ENCODE measurements around the gene CCND2. TPM values are rescaled to one million over a fixed set of nuclear protein-coding genes. Genes with fewer than 3 reads are reported as not detected.

The CCND2 gene
- total and polyA plus RNA-seq, 2 experiments from 2014 or later = 75.6 to 224 TPM

DNA sequence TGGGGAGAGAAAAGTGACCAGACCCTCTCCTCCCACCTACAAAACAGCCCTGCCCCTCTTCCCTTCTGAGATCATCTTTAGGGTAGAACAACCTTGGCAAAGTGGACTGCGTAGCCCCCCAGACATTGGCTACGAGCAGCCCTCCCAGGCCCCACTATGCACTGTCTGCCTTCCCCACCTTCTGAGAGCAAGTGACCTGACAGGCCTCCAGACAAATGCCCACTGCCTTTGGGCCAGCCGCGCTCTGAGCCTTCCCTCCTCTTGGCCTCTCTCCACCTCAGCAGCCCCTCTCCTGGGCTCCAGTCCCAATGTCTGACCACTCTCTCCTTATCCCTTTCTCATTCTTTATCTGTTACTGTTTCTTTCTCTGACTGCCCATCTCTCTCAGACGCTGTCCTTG is 46.5 kb upstream of the CCND2 start (continued):
- TF ChIP-seq CREB1 (CRISPR knock-in tag; IDR thresholded peaks at IDR 0.05; ENCODE audit: low read depth) (no peak), POLR2AphosphoS5 (IDR thresholded peaks at IDR 0.05; ENCODE audit: low read depth) (no peak), EZH2phosphoT487 (IDR thresholded peaks at IDR 0.05; ENCODE audit: unreplicated experiment) (no peak), ZNF114 (CRISPR knock-in tag; IDR thresholded peaks at IDR 0.05) (no peak), NANOG (IDR thresholded peaks at IDR 0.05; ENCODE audit: borderline replicate concordance) (no peak), ZNF331 (CRISPR knock-in tag; IDR thresholded peaks at IDR 0.05; ENCODE audit: low read depth) (no peak), STAT1 (IDR thresholded peaks at IDR 0.05; ENCODE audit: unreplicated experiment) (no peak), JUNB (IDR thresholded peaks at IDR 0.05; ENCODE audit: unreplicated experiment) (no peak)
- TF ChIP-seq, protein P1, sequence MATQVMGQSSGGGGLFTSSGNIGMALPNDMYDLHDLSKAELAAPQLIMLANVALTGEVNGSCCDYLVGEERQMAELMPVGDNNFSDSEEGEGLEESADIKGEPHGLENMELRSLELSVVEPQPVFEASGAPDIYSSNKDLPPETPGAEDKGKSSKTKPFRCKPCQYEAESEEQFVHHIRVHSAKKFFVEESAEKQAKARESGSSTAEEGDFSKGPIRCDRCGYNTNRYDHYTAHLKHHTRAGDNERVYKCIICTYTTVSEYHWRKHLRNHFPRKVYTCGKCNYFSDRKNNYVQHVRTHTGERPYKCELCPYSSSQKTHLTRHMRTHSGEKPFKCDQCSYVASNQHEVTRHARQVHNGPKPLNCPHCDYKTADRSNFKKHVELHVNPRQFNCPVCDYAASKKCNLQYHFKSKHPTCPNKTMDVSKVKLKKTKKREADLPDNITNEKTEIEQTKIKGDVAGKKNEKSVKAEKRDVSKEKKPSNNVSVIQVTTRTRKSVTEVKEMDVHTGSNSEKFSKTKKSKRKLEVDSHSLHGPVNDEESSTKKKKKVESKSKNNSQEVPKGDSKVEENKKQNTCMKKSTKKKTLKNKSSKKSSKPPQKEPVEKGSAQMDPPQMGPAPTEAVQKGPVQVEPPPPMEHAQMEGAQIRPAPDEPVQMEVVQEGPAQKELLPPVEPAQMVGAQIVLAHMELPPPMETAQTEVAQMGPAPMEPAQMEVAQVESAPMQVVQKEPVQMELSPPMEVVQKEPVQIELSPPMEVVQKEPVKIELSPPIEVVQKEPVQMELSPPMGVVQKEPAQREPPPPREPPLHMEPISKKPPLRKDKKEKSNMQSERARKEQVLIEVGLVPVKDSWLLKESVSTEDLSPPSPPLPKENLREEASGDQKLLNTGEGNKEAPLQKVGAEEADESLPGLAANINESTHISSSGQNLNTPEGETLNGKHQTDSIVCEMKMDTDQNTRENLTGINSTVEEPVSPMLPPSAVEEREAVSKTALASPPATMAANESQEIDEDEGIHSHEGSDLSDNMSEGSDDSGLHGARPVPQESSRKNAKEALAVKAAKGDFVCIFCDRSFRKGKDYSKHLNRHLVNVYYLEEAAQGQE (IDR thresholded peaks at IDR 0.05; ENCODE audit: unreplicated experiment) = no peak
- TF ChIP-seq, protein P2, sequence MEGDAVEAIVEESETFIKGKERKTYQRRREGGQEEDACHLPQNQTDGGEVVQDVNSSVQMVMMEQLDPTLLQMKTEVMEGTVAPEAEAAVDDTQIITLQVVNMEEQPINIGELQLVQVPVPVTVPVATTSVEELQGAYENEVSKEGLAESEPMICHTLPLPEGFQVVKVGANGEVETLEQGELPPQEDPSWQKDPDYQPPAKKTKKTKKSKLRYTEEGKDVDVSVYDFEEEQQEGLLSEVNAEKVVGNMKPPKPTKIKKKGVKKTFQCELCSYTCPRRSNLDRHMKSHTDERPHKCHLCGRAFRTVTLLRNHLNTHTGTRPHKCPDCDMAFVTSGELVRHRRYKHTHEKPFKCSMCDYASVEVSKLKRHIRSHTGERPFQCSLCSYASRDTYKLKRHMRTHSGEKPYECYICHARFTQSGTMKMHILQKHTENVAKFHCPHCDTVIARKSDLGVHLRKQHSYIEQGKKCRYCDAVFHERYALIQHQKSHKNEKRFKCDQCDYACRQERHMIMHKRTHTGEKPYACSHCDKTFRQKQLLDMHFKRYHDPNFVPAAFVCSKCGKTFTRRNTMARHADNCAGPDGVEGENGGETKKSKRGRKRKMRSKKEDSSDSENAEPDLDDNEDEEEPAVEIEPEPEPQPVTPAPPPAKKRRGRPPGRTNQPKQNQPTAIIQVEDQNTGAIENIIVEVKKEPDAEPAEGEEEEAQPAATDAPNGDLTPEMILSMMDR (conservative IDR thresholded peaks at IDR 0.05; ENCODE audit: low read depth in 2 of 2) = no peak

DNA sequence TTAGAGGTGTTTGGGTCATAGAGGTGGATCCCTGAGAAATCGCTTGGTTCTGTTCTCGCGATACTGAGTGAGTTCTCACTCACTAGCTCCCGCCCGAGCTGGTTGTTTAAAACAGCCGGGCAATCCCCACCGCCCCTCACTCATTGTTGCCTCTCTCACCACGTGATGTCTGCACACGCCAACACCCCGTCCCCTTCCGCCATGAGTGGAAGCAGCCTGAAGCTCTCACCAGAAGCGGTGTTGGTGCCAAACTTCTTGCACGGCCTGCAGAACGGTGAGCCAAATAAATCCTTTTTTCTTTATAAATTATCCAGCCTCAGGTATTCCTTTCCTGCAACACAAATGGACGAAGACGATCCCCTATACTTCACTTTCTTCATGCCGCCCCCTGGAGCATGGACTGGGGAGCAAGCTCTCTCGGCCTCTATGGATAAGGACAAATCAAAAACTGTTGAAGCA is 45.4 kb upstream of the CCND2 start:
- H3K27ac Mint-ChIP-seq = peak overlapping the region; percentile 37; the same call in 1 of the 2 replicates
- peaks cover 13% of the 10 kb centered on the region for H3K4me1 ChIP-seq (ENCODE audit: insufficient read depth)
- H2AFZ ChIP-seq = no peak overlapping the region
- H3K36me3 ChIP-seq (ENCODE audit: insufficient read depth) = no peaks in the 10 kb centered on the region; the same call in 1 of the 2 replicates
- H3K4me2 ChIP-seq = peak overlapping the region; percentile 65
- H3K9me3 Mint-ChIP-seq = no peaks in the 10 kb centered on the region; the same call in 2 of the 3 replicates
- peak; percentile 90 for ATAC-seq
- 0 out of 2 replicates have a peak, but pooled peaks cover 4% of the 10 kb centered on the region for H3F3A ChIP-seq (replicated peaks; ENCODE audit: low read depth)
- no peaks in the 10 kb centered on the region; the same call in 1 of the 2 replicates for H3K9me2 ChIP-seq (ENCODE audit: insufficient read depth)
- H3K36me3 Mint-ChIP-seq (ENCODE audit: low read depth) = no peaks in the 10 kb centered on the region
- H3K4me3 ChIP-seq = peak overlapping the region; percentile 49
- no peaks in the 10 kb centered on the region for H4K20me1 ChIP-seq (replicated peaks; ENCODE audit: insufficient read depth)
- H3K27me3 ChIP-seq (ENCODE audit: insufficient read depth) = no peaks in the 10 kb centered on the region
- H3K4me3 Mint-ChIP-seq = peak overlapping the region; percentile 47; the same call in 2 of the 3 replicates
- peak; percentile 91 for DNase-seq (ENCODE audit: low spot score)
- no peaks in the 10 kb centered on the region for H3K27me3 Mint-ChIP-seq (ENCODE audit: insufficient read depth, low read depth, poor library complexity)
- H3K27ac ChIP-seq (ENCODE audit: low read depth) = no peak overlapping the region
- TF ChIP-seq, protein P2 (conservative IDR thresholded peaks at IDR 0.05; ENCODE audit: low read depth in 2 of 2) = peak; percentile 66 to 72
- TF ChIP-seq, protein P3, sequence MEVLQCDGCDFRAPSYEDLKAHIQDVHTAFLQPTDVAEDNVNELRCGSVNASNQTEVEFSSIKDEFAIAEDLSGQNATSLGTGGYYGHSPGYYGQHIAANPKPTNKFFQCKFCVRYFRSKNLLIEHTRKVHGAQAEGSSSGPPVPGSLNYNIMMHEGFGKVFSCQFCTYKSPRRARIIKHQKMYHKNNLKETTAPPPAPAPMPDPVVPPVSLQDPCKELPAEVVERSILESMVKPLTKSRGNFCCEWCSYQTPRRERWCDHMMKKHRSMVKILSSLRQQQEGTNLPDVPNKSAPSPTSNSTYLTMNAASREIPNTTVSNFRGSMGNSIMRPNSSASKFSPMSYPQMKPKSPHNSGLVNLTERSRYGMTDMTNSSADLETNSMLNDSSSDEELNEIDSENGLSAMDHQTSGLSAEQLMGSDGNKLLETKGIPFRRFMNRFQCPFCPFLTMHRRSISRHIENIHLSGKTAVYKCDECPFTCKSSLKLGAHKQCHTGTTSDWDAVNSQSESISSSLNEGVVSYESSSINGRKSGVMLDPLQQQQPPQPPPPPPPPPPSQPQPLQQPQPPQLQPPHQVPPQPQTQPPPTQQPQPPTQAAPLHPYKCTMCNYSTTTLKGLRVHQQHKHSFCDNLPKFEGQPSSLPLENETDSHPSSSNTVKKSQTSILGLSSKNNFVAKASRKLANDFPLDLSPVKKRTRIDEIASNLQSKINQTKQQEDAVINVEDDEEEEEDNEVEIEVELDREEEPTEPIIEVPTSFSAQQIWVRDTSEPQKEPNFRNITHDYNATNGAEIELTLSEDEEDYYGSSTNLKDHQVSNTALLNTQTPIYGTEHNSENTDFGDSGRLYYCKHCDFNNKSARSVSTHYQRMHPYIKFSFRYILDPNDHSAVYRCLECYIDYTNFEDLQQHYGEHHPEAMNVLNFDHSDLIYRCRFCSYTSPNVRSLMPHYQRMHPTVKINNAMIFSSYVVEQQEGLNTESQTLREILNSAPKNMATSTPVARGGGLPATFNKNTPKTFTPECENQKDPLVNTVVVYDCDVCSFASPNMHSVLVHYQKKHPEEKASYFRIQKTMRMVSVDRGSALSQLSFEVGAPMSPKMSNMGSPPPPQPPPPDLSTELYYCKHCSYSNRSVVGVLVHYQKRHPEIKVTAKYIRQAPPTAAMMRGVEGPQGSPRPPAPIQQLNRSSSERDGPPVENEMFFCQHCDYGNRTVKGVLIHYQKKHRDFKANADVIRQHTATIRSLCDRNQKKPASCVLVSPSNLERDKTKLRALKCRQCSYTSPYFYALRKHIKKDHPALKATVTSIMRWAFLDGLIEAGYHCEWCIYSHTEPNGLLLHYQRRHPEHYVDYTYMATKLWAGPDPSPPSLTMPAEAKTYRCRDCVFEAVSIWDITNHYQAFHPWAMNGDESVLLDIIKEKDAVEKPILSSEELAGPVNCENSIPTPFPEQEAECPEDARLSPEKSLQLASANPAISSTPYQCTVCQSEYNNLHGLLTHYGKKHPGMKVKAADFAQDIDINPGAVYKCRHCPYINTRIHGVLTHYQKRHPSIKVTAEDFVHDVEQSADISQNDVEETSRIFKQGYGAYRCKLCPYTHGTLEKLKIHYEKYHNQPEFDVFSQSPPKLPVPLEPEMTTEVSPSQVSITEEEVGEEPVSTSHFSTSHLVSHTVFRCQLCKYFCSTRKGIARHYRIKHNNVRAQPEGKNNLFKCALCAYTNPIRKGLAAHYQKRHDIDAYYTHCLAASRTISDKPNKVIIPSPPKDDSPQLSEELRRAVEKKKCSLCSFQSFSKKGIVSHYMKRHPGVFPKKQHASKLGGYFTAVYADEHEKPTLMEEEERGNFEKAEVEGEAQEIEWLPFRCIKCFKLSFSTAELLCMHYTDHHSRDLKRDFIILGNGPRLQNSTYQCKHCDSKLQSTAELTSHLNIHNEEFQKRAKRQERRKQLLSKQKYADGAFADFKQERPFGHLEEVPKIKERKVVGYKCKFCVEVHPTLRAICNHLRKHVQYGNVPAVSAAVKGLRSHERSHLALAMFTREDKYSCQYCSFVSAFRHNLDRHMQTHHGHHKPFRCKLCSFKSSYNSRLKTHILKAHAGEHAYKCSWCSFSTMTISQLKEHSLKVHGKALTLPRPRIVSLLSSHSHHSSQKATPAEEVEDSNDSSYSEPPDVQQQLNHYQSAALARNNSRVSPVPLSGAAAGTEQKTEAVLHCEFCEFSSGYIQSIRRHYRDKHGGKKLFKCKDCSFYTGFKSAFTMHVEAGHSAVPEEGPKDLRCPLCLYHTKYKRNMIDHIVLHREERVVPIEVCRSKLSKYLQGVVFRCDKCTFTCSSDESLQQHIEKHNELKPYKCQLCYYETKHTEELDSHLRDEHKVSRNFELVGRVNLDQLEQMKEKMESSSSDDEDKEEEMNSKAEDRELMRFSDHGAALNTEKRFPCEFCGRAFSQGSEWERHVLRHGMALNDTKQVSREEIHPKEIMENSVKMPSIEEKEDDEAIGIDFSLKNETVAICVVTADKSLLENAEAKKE (CRISPR knock-in tag; IDR thresholded peaks at IDR 0.05) = no peak
- TF ChIP-seq POLR2AphosphoS5 (IDR thresholded peaks at IDR 0.05; ENCODE audit: low read depth) = peak; percentile 80
- H3K4me1 Mint-ChIP-seq = peaks cover 11% of the 10 kb centered on the region
- H3K79me2 ChIP-seq (replicated peaks; ENCODE audit: insufficient read depth) = peaks cover 11% of the 10 kb centered on the region
